Activated CD4-positive, alpha-beta memory T cell treated with anti-CD3 and anti-CD28 coated beads, Interleukin-2, amount 10 ng/mL, durations not matched to agents 7 days and 5 days (primary cell): ENCODE measurements around the gene TGFBR3. TPM values are rescaled to one million over a fixed set of nuclear protein-coding genes. Genes with fewer than 3 reads are reported as not detected.

Source experiments
- CTCF ChIA-PET: fragments of 350-600 bp; sonication (Branson Sonifier 250); formaldehyde crosslinking; loops from one replicate; lab custom pipeline; 2021; ENCODE audit warnings: antibody characterized with exemption, inconsistent platforms; lab: Charles Lee
- POLR2A ChIA-PET: fragments of 350-600 bp; sonication (Branson Sonifier 250); formaldehyde crosslinking; loops from one replicate; lab custom pipeline; 2021; ENCODE audit warnings: antibody characterized with exemption; lab: Charles Lee
- DNase-seq: peaks from one replicate; pipeline ENCODE4 v3.0.0-alpha.2; 2020
- H3K27ac Mint-ChIP-seq: one replicate; pipeline ENCODE4 v1.8.0; 2021; ENCODE audit warnings: mild to moderate bottlenecking, mixed read lengths
- H3K27me3 Mint-ChIP-seq: one replicate; pipeline ENCODE4 v1.8.0; 2021; ENCODE audit warnings: mixed read lengths
- H3K36me3 Mint-ChIP-seq: one replicate; pipeline ENCODE4 v1.8.0; 2021; ENCODE audit warnings: low read depth, mixed read lengths
- H3K4me1 Mint-ChIP-seq: one replicate; pipeline ENCODE4 v1.8.0; 2021; ENCODE audit warnings: mixed read lengths
- H3K4me3 Mint-ChIP-seq: one replicate; pipeline ENCODE4 v1.8.0; 2021; ENCODE audit warnings: mild to moderate bottlenecking, mixed read lengths
- H3K9me3 Mint-ChIP-seq: one replicate; pipeline ENCODE4 v1.8.0; 2021; ENCODE audit warnings: mixed read lengths
- total RNA-seq, 2 experiments: library from RNA; stranded (reverse); gene quantifications; one replicate each; pipeline ENCODE4 v1.2.3, GENCODE V29; 2021

Gene TGFBR3
- total RNA-seq, 2 experiments from 2014 or later, result 35.9 to 41.6 TPM

- H3K27me3 Mint-ChIP-seq, result peaks cover 14% of the 10 kb centered on the region
- ChIA-PET POLR2A (no interaction called here), CTCF (interaction anchor here (0.9 to 1.1 kb wide), 2 partner anchors 12 to 53 kb away, joined by 3 to 4 read pairs; no protein-coding TSS in a partner anchor)
- no peak overlapping the region for H3K4me3 Mint-ChIP-seq
- DNase-seq, result no peak
- peaks cover 18% of the 10 kb centered on the region for H3K4me1 Mint-ChIP-seq
- peaks cover 5% of the 10 kb centered on the region for H3K36me3 Mint-ChIP-seq
- peaks cover 8% of the 10 kb centered on the region for H3K9me3 Mint-ChIP-seq
- no peak overlapping the region for H3K27ac Mint-ChIP-seq
These were observed 238.9 kb downstream of the TGFBR3 start for GRCh38 chr1:91647061-91647460.

GRCh38 chr1:91645031-91645430 is 240.9 kb downstream of the TGFBR3 start:
- Mint-ChIP-seq H3K36me3 (peaks cover 17% of the 10 kb centered on the region), H3K4me1 (peaks cover 18% of the 10 kb centered on the region), H3K27me3 (peaks cover 14% of the 10 kb centered on the region), H3K27ac (no peak overlapping the region), H3K9me3 (peaks cover 17% of the 10 kb centered on the region), H3K4me3 (no peak overlapping the region)
- ChIA-PET CTCF (no interaction called here), POLR2A (interaction anchor here (1.5 kb wide), 1 partner anchor 96 kb away, joined by 3 read pairs; no protein-coding TSS in a partner anchor)
- DNase-seq, result no peak

GRCh38 chr1:91643431-91643830 is 242.5 kb downstream of the TGFBR3 start:
- POLR2A ChIA-PET, result no interaction called here

GRCh38 chr1:91640877-91641526 is 244.9 kb downstream of the TGFBR3 start:
- Mint-ChIP-seq H3K27me3 (peaks cover 14% of the 10 kb centered on the region), H3K4me3 (no peak overlapping the region), H3K9me3 (peaks cover 21% of the 10 kb centered on the region), H3K27ac (no peak overlapping the region), H3K4me1 (no peaks in the 10 kb centered on the region), H3K36me3 (peaks cover 15% of the 10 kb centered on the region)
- DNase-seq, result no peak
- ChIA-PET POLR2A (no interaction called here), CTCF (no interaction called here)

More at GRCh38 chr1:91643431-91643830, 242.5 kb downstream of the TGFBR3 start:
- Mint-ChIP-seq H3K27ac (no peak overlapping the region), H3K4me1 (peaks cover 15% of the 10 kb centered on the region), H3K9me3 (peaks cover 21% of the 10 kb centered on the region), H3K27me3 (peaks cover 14% of the 10 kb centered on the region), H3K36me3 (peaks cover 15% of the 10 kb centered on the region), H3K4me3 (no peak overlapping the region)
- DNase-seq, result no peak
- CTCF ChIA-PET, result no interaction called here

- ChIA-PET POLR2A (no interaction called here), CTCF (no interaction called here)
- H3K27me3 Mint-ChIP-seq, result peaks cover 3% of the 10 kb centered on the region
- DNase-seq, result no peak
- no peak overlapping the region for H3K4me3 Mint-ChIP-seq
- peaks cover 18% of the 10 kb centered on the region for H3K9me3 Mint-ChIP-seq
- peaks cover 6% of the 10 kb centered on the region for H3K4me1 Mint-ChIP-seq
- H3K36me3 Mint-ChIP-seq, result peaks cover 12% of the 10 kb centered on the region
- no peak overlapping the region for H3K27ac Mint-ChIP-seq
These were observed 248.4 kb downstream of the TGFBR3 start for GRCh38 chr1:91637539-91637994.

GRCh38 chr1:91635763-91636162 is 250.2 kb downstream of the TGFBR3 start:
- peaks cover 7% of the 10 kb centered on the region for H3K9me3 Mint-ChIP-seq
- no peak overlapping the region for H3K4me3 Mint-ChIP-seq
- peaks cover 6% of the 10 kb centered on the region for H3K4me1 Mint-ChIP-seq
- H3K27ac Mint-ChIP-seq, result no peak overlapping the region
- POLR2A ChIA-PET, result no interaction called here
- peaks cover 3% of the 10 kb centered on the region for H3K36me3 Mint-ChIP-seq
- CTCF ChIA-PET, result no interaction called here
- H3K27me3 Mint-ChIP-seq, result no peaks in the 10 kb centered on the region
- no peak for DNase-seq

- Mint-ChIP-seq H3K27ac (no peak overlapping the region), H3K36me3 (no peaks in the 10 kb centered on the region), H3K27me3 (no peaks in the 10 kb centered on the region), H3K4me1 (peaks cover 6% of the 10 kb centered on the region), H3K4me3 (no peak overlapping the region), H3K9me3 (peaks cover 2% of the 10 kb centered on the region)
- ChIA-PET POLR2A (no interaction called here), CTCF (no interaction called here)
- DNase-seq, result no peak
These were observed 252.5 kb downstream of the TGFBR3 start for GRCh38 chr1:91633438-91633837.

GRCh38 chr1:91631718-91632330 is 254.1 kb downstream of the TGFBR3 start:
- Mint-ChIP-seq H3K9me3 (peaks cover 6% of the 10 kb centered on the region), H3K27me3 (no peaks in the 10 kb centered on the region), H3K4me1 (peaks cover 6% of the 10 kb centered on the region), H3K36me3 (no peaks in the 10 kb centered on the region), H3K4me3 (no peak overlapping the region), H3K27ac (no peak overlapping the region)
- ChIA-PET POLR2A (no interaction called here), CTCF (no interaction called here)
- DNase-seq, result no peak

- Mint-ChIP-seq H3K9me3 (peaks cover 6% of the 10 kb centered on the region), H3K27me3 (no peaks in the 10 kb centered on the region), H3K4me1 (peaks cover 6% of the 10 kb centered on the region), H3K36me3 (no peaks in the 10 kb centered on the region), H3K4me3 (no peak overlapping the region), H3K27ac (no peak overlapping the region)
- CTCF ChIA-PET, result no interaction called here
- POLR2A ChIA-PET, result no interaction called here
- no peak for DNase-seq
These were observed 255.1 kb downstream of the TGFBR3 start for GRCh38 chr1:91630803-91631202.

Other genes starting within 250 kb of the TGFBR3 start
- gene BRDT, start 63.2 kb upstream of the TGFBR3 start, total RNA-seq, result under 1 TPM; 0.18 to 0.58 TPM
- under 1 TPM; 0.95 to 0.98 TPM for gene EPHX4, start 143.8 kb upstream of the TGFBR3 start, total RNA-seq
- not detected for gene SETSIP, start 189.3 kb upstream of the TGFBR3 start, total RNA-seq
- gene BTBD8, start 194.2 kb upstream of the TGFBR3 start, total RNA-seq, result 1 to 10 TPM; 3.7 to 4.6 TPM